H1 (cell line): Measurements from ENCODE around the gene LBX2. TPM values are rescaled to one million over a fixed set of nuclear protein-coding genes. Genes with fewer than 3 reads are reported as not detected.

ENCODE experiments used
- CTCF ChIA-PET: fragments of 300-600 bp; sonication (Branson Sonifier 250); formaldehyde crosslinking; loops from one replicate; lab custom pipeline; 2021; ENCODE audit not compliant: partially characterized antibody; lab: Charles Lee
- POLR2A ChIA-PET: fragments of 300-600 bp; sonication (Branson Sonifier 250); formaldehyde crosslinking; loops from one replicate; lab custom pipeline; 2021; ENCODE audit warnings: inconsistent platforms; ENCODE audit not compliant: partially characterized antibody; lab: Charles Lee
- DNase-seq, 2 experiments: peaks; one replicate each; pipeline versions ENCODE4 v3.0.0 to v3.0.0-alpha.2; 2010 to 2022; ENCODE audit warnings: low spot score in 2 of 2, low read depth in 1 of 2, mixed read lengths in 1 of 2
- FAIRE-seq: peaks from 2 replicates; lab custom pipeline; 2011; peaks lifted over from hg19 to GRCh38; lab: Jason Lieb, UNC
- H2AFZ ChIP-seq: 2 replicates; pipeline ENCODE4 v1.8.1; 2012; ENCODE audit warnings: low read length, inconsistent platforms
- H2AK5ac ChIP-seq: 2 replicates; pipeline ENCODE4 v1.6.1; 2013; ENCODE audit warnings: low read depth, low read length
- H2BK120ac ChIP-seq: replicated peaks from 2 replicates; pipeline ENCODE3; 2013; ENCODE audit warnings: low read depth, low read length, inconsistent platforms
- H2BK12ac ChIP-seq: 2 replicates; pipeline ENCODE4 v1.6.1; 2013; ENCODE audit warnings: low read depth, low read length
- H2BK15ac ChIP-seq: 2 replicates; pipeline ENCODE4 v1.6.1; 2013; ENCODE audit warnings: low read length
- H2BK20ac ChIP-seq: 2 replicates; pipeline ENCODE4 v1.6.1; 2013; ENCODE audit warnings: low read length
- H2BK5ac ChIP-seq: 2 replicates; pipeline ENCODE4 v1.6.1; 2013; ENCODE audit warnings: low read depth, low read length
- H3K14ac ChIP-seq: 2 replicates; pipeline ENCODE4 v1.6.1; 2013; ENCODE audit warnings: inconsistent platforms; ENCODE audit not compliant: insufficient read length
- H3K18ac ChIP-seq: 2 replicates; pipeline ENCODE4 v1.6.1; 2013; ENCODE audit warnings: low read length; ENCODE audit errors: extremely low read depth
- H3K23ac ChIP-seq: 2 replicates; pipeline ENCODE4 v1.6.1; 2013; ENCODE audit warnings: inconsistent platforms; ENCODE audit not compliant: insufficient read length
- H3K23me2 ChIP-seq: 2 replicates; pipeline ENCODE4 v1.6.1; 2013; ENCODE audit warnings: low read depth, low read length
- H3K27ac ChIP-seq: 2 replicates; pipeline ENCODE4 v1.6.1; 2011; ENCODE audit warnings: low read depth, low read length, inconsistent platforms
- H3K27me3 ChIP-seq, 4 experiments: replicated peaks in 1 of 4; 1 replicate in 1 of 4; 2 replicates in 3 of 4; pipeline versions ENCODE4 v1.6.1 to v1.8.1; 2011 to 2013; ENCODE audit warnings: low read length in 3 of 4, mild to moderate bottlenecking in 3 of 4, inconsistent platforms in 2 of 4, mixed read lengths in 2 of 4, moderate library complexity in 1 of 4; ENCODE audit not compliant: control insufficient read depth in 3 of 4, insufficient read depth in 3 of 4; ENCODE audit errors: extremely low read depth in 1 of 4
- H3K36me3 ChIP-seq, 4 experiments: 2 replicates each; pipeline versions ENCODE4 v1.6.1 to v1.8.1; 2011 to 2013; ENCODE audit warnings: mild to moderate bottlenecking in 4 of 4, low read length in 3 of 4, moderate library complexity in 2 of 4, control low read depth in 1 of 4, inconsistent platforms in 1 of 4; ENCODE audit not compliant: insufficient read depth in 4 of 4, control insufficient read depth in 2 of 4
- H3K4ac ChIP-seq: replicated peaks from 2 replicates; pipeline ENCODE3; 2013; ENCODE audit warnings: low read length, low read depth, mixed read lengths, inconsistent platforms; ENCODE audit not compliant: insufficient read length
- H3K4me1 ChIP-seq, 4 experiments: replicated peaks in 1 of 4; 1 replicate in 1 of 4; 2 replicates in 3 of 4; pipeline versions ENCODE4 v1.6.1 to v1.8.1; 2011 to 2013; ENCODE audit warnings: low read length in 3 of 4, inconsistent platforms in 2 of 4, mixed read lengths in 1 of 4; ENCODE audit not compliant: insufficient read depth in 4 of 4, control insufficient read depth in 3 of 4
- H3K4me2 ChIP-seq, 2 experiments: 2 replicates each; pipeline versions ENCODE4 v1.6.1 to v1.8.1; 2011 to 2013; ENCODE audit warnings: low read depth in 2 of 2, low read length in 2 of 2, control low read depth in 1 of 2, inconsistent platforms in 1 of 2, mild to moderate bottlenecking in 1 of 2; ENCODE audit not compliant: insufficient read depth in 1 of 2
- H3K4me3 ChIP-seq, 4 experiments: fragments of 200-600, 300-600 bp in 1 of 4; sonication (generic), shearing (Covaris generic), sonication (Bioruptor Twin) in 1 of 4; 2 replicates each; pipeline versions ENCODE4 v1.5.1 to v1.8.1; 2011 to 2016; ENCODE audit warnings: low read length in 4 of 4, low read depth in 3 of 4, control low read depth in 2 of 4, inconsistent platforms in 2 of 4, mild to moderate bottlenecking in 2 of 4, mixed read lengths in 1 of 4, moderate library complexity in 1 of 4; ENCODE audit not compliant: insufficient read depth in 2 of 4; ENCODE audit errors: extremely low read depth in 1 of 4
- H3K56ac ChIP-seq: replicated peaks from 2 replicates; pipeline ENCODE3; 2013; ENCODE audit warnings: low read depth, mild to moderate bottlenecking, mixed read lengths, low read length, inconsistent platforms; ENCODE audit not compliant: insufficient read length
- H3K79me1 ChIP-seq: 2 replicates; pipeline ENCODE4 v1.6.1; 2013; ENCODE audit warnings: low read depth, low read length, control low read depth
- H3K79me2 ChIP-seq, 2 experiments: 2 replicates each; pipeline versions ENCODE4 v1.6.1 to v1.8.1; 2012 to 2013; ENCODE audit warnings: low read length in 2 of 2, mild to moderate bottlenecking in 2 of 2, inconsistent platforms in 1 of 2; ENCODE audit not compliant: insufficient read depth in 2 of 2, control insufficient read depth in 1 of 2
- H3K9ac ChIP-seq, 4 experiments: replicated peaks in 1 of 4; 1 replicate in 1 of 4; 2 replicates in 3 of 4; pipeline versions ENCODE4 v1.6.1 to v1.8.1; 2011 to 2013; ENCODE audit warnings: low read depth in 3 of 4, low read length in 3 of 4, control low read depth in 2 of 4, mild to moderate bottlenecking in 2 of 4, moderate library complexity in 2 of 4, inconsistent platforms in 1 of 4; ENCODE audit errors: extremely low read depth in 1 of 4
- H3K9me3 ChIP-seq, 2 experiments: 2 replicates each; pipeline versions ENCODE4 v1.6.1 to v1.8.1; 2012 to 2013; ENCODE audit warnings: mild to moderate bottlenecking in 2 of 2, moderate library complexity in 2 of 2, control low read depth in 1 of 2, inconsistent platforms in 1 of 2, low read depth in 1 of 2, low read length in 1 of 2, mixed read lengths in 1 of 2; ENCODE audit not compliant: insufficient read depth in 2 of 2
- H4K20me1 ChIP-seq, 2 experiments: replicated peaks in 1 of 2; 2 replicates each; pipeline versions ENCODE3 to v1.8.1; 2011 to 2013; ENCODE audit warnings: inconsistent platforms in 2 of 2, low read length in 2 of 2, mild to moderate bottlenecking in 1 of 2; ENCODE audit not compliant: insufficient read depth in 2 of 2, control insufficient read depth in 1 of 2
- H4K5ac ChIP-seq: 2 replicates; pipeline ENCODE4 v1.6.1; 2013; ENCODE audit warnings: low read length, low read depth, mixed read lengths, inconsistent platforms; ENCODE audit not compliant: insufficient read length
- H4K8ac ChIP-seq: 2 replicates; pipeline ENCODE4 v1.8.0; 2013; ENCODE audit warnings: mild to moderate bottlenecking, moderate library complexity, low read length, inconsistent platforms; ENCODE audit not compliant: insufficient read depth; ENCODE audit errors: extremely low read depth
- H4K91ac ChIP-seq: replicated peaks from 2 replicates; pipeline ENCODE3; 2013; ENCODE audit warnings: low read length, mixed read lengths, inconsistent platforms; ENCODE audit not compliant: insufficient read length
- CTBP2 ChIP-seq: IDR thresholded peaks from 2 replicates; pipeline ENCODE4 v1.7.0; 2011; ENCODE audit warnings: borderline replicate concordance, mild to moderate bottlenecking, moderate library complexity, mixed read lengths, low read length; ENCODE audit not compliant: insufficient read depth, insufficient read length
- HDAC2 ChIP-seq, 2 experiments: fragments of 300-600 bp in 1 of 2; sonication (generic) in 1 of 2; IDR thresholded peaks; 2 replicates each; pipeline ENCODE4 v1.6.1; 2011 to 2012; ENCODE audit warnings: low read depth in 2 of 2, low read length in 2 of 2, mild to moderate bottlenecking in 2 of 2, moderate library complexity in 2 of 2, borderline replicate concordance in 1 of 2, inconsistent platforms in 1 of 2
- HDAC6 ChIP-seq: IDR thresholded peaks from one replicate; pipeline ENCODE4 v1.7.1; 2012; ENCODE audit warnings: low read depth, mild to moderate bottlenecking, inconsistent platforms, low read length, moderate library complexity
- NANOG ChIP-seq: IDR thresholded peaks from 2 replicates; pipeline ENCODE4 v1.6.1; 2011; ENCODE audit warnings: low read length, low read depth, mild to moderate bottlenecking, inconsistent platforms; ENCODE audit not compliant: insufficient read depth, poor library complexity, severe bottlenecking
- SAP30 ChIP-seq: fragments of 300-600 bp; sonication (generic); IDR thresholded peaks from 2 replicates; pipeline ENCODE4 v1.7.1; 2012; ENCODE audit warnings: low read length, moderate library complexity, mild to moderate bottlenecking, inconsistent platforms; ENCODE audit not compliant: insufficient read depth, insufficient replicate concordance
- SIN3A ChIP-seq, 2 experiments: IDR thresholded peaks in 1 of 2; conservative IDR thresholded peaks in 1 of 2; 2 replicates each; pipeline ENCODE4 v1.6.1; 2011 to 2012; ENCODE audit warnings: low read length in 2 of 2, improper control_type of control experiment in 1 of 2, low read depth in 1 of 2, mild to moderate bottlenecking in 1 of 2
- SP1 ChIP-seq: IDR thresholded peaks from 2 replicates; pipeline ENCODE4 v1.6.1; 2011; ENCODE audit warnings: low read depth, low read length
- SP2 ChIP-seq: IDR thresholded peaks from 2 replicates; pipeline ENCODE4 v1.6.1; 2012; ENCODE audit warnings: mild to moderate bottlenecking, low read length, inconsistent platforms
- YY1 ChIP-seq: IDR thresholded peaks from 2 replicates; pipeline ENCODE4 v1.6.1; 2011; ENCODE audit warnings: low read depth, mild to moderate bottlenecking, low read length
- WGBS, 2 experiments: shearing (Covaris generic) in 1 of 2; methylation state at CpG; one replicate each; pipeline versions ENCODE4 v1.1.6 to v1.1.7; 2013 to 2015; ENCODE audit warnings: low lambda C conversion rate in 2 of 2, mixed read lengths in 2 of 2, inconsistent platforms in 1 of 2, low coverage in 1 of 2, missing lambda C conversion rate in 1 of 2; ENCODE audit not compliant: insufficient replicate concordance in 2 of 2, insufficient coverage in 1 of 2, insufficient read length in 1 of 2; ENCODE audit errors: extremely low coverage in 1 of 2, missing lambda C conversion rate in 1 of 2; 5-methylcytosine and 5-hydroxymethylcytosine counted together
- polyA plus RNA-seq, 7 experiments: library from polyadenylated mRNA; depleted of rRNA in 3 of 7; stranded (reverse) in 5 of 7; unstranded in 2 of 7; fragments of >200 nt in 5 of 7; fragments of 200-250 nt in 2 of 7; gene quantifications; 1 replicate in 5 of 7; 2 replicates in 1 of 7; 4 replicates in 1 of 7; pipeline versions ENCODE4 v1.2.1 to v1.2.3, GENCODE V29; 2011 to 2013; ENCODE audit warnings: missing spikeins in 2 of 7, mixed read lengths in 2 of 7
- total RNA-seq: library from RNA; stranded (reverse); fragmentation: NEBNext Ultra II Directional; extraction: Animal tissue kit (Norgen Biotek cat#: 25700); gene quantifications from 2 replicates; pipeline ENCODE4 v1.2.1, GENCODE V29; 2021
- TF ChIP-seq, protein P1 (sequence below): IDR thresholded peaks from 2 replicates; pipeline ENCODE4 v1.6.1; 2011; ENCODE audit warnings: low read length, improper control_type of control experiment

Gene LBX2
- total and polyA plus RNA-seq, 2 of the 8 experiments (the other 6 are each of a cell fraction or from before 2014, with no cell fraction given) = 0.27 TPM; not detected in 1

DNA sequence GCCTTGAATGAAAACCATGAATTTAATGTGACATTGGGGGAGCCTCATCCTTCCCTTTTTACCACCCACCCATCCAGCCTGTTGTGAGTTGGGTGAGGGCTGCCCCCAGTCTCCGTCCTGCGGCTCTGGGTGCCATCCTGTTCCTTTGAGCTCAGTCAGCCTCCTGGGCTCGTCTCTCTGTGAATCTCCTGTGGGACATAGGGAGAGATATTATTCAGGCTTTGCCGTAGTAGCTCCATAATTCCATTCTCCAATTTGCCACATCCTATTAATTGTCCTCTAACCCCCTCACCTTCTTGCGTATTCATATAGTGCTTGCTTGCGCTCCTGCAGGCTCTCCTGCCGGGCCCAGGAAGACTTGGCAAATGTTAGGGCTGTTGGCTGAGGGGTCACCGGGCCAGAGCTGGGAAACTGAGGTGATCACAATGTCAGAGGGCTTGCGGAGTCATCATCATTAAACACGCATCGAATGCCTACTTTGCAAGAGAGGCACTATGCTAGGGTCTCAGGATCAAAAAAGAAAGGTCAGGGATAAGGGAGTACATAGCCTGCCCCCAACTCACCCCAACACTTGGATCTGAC, 27.3 kb upstream of the LBX2 start:
- no peak overlapping the region for H2BK5ac ChIP-seq
- no peak overlapping the region for H2BK15ac ChIP-seq
- H3K79me1 ChIP-seq = peaks cover 10% of the 10 kb centered on the region
- 97% methylated on average over 11 of the region's 11 CpGs; no CpG with 5 or more reads in 1 of the 2 experiments for WGBS, 2 experiments
- no peak overlapping the region for H2BK12ac ChIP-seq
- H3K27ac ChIP-seq = no peak overlapping the region
- H3K23ac ChIP-seq = no peak overlapping the region
- CTCF ChIA-PET = interaction anchor here (1.0 to 1.7 kb wide), 6 partner anchors 12 to 66 kb away, joined by 3 to 11 read pairs (median 4); no protein-coding TSS in a partner anchor
- H3K4me1 ChIP-seq = peaks cover 4 to 13% (median 6%) of the 10 kb centered on the region in 4 experiments; a peak in 6 of 7 replicates
- peaks cover 5 to 19% (median 13%) of the 10 kb centered on the region in 4 experiments; a peak in 6 of 8 replicates for H3K36me3 ChIP-seq
- H4K91ac ChIP-seq = no peak overlapping the region
- H2BK20ac ChIP-seq = no peak overlapping the region
- no peak overlapping the region for H3K18ac ChIP-seq
- H3K4me3 ChIP-seq = no peak overlapping the region
- peaks cover 0 to 10% (median 3%) of the 10 kb centered on the region in 4 experiments; a peak in 4 of 7 replicates for H3K27me3 ChIP-seq
- H3K4ac ChIP-seq = no peak overlapping the region
- no peak for FAIRE-seq
- H2BK120ac ChIP-seq = no peak overlapping the region
- H4K20me1 ChIP-seq = peaks cover 3% of the 10 kb centered on the region in 2 experiments
- H3K56ac ChIP-seq = no peak overlapping the region
- TF ChIP-seq SP2 (no peak), NANOG (no peak), HDAC6 (no peak), HDAC2 (IDR thresholded peaks at IDR 0.05; ENCODE audit: borderline replicate concordance in 1 of 2, low read depth in 2 of 2, low read length in 2 of 2) (no peak), SIN3A (conservative IDR thresholded peaks at IDR 0.05 in 1 of 2, IDR thresholded peaks at IDR 0.05 in 1 of 2; ENCODE audit: low read depth in 1 of 2, low read length in 2 of 2) (no peak), SAP30 (no peak), YY1 (no peak), CTBP2 (no peak), SP1 (no peak)
- TF ChIP-seq, protein P1, sequence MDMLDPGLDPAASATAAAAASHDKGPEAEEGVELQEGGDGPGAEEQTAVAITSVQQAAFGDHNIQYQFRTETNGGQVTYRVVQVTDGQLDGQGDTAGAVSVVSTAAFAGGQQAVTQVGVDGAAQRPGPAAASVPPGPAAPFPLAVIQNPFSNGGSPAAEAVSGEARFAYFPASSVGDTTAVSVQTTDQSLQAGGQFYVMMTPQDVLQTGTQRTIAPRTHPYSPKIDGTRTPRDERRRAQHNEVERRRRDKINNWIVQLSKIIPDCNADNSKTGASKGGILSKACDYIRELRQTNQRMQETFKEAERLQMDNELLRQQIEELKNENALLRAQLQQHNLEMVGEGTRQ = no peak
- no peak overlapping the region for H3K4me2 ChIP-seq
- H4K8ac ChIP-seq = no peak overlapping the region
- H2AK5ac ChIP-seq = no peak overlapping the region
- no peak overlapping the region for H3K14ac ChIP-seq
- peaks cover 0 to 18% of the 10 kb centered on the region in 2 experiments; a peak in 2 of 4 replicates for H3K79me2 ChIP-seq
- POLR2A ChIA-PET = interaction anchor here (0.6 to 1.6 kb wide), 10 partner anchors 9 to 44 kb away, joined by 3 to 6 read pairs (median 4); partner anchors contain the start of genes CCDC142, PCGF1, TLX2 and TTC31
- peaks cover 9% of the 10 kb centered on the region; the same call in 1 of the 2 replicates for H3K23me2 ChIP-seq
- H2AFZ ChIP-seq = no peak overlapping the region
- no peaks in the 10 kb centered on the region for H3K9me3 ChIP-seq
- DNase-seq = no peak
- no peak overlapping the region for H3K9ac ChIP-seq
- H4K5ac ChIP-seq = no peak overlapping the region
